Breast epithelium (tissue), 3 donors: ENCODE measurements around the gene P2RX6.

Experiments used
- CTCF ChIP-seq, 3 donors: fragments of 450-650 bp; IDR thresholded peaks; one replicate each; pipeline ENCODE4 v1.5.1; 2016 to 2017; ENCODE audit warnings: antibody characterized with exemption in 3 of 3, mild to moderate bottlenecking in 3 of 3, moderate library complexity in 3 of 3
- POLR2A ChIP-seq: fragments of 450-650 bp; IDR thresholded peaks from one replicate; pipeline ENCODE4 v1.6.1; 2016; ENCODE audit warnings: antibody characterized with exemption, mild to moderate bottlenecking, moderate library complexity
- POLR2AphosphoS5 ChIP-seq, 3 donors: sonication (generic); formaldehyde crosslinking; IDR thresholded peaks; one replicate each; pipeline ENCODE4 v1.6.1; 2017; ENCODE audit warnings: antibody characterized with exemption in 3 of 3

- TF ChIP-seq CTCF (IDR thresholded peaks at IDR 0.05) (no peak), POLR2A (no peak), POLR2AphosphoS5 (IDR thresholded peaks at IDR 0.05) (no peak)
These were observed 31.7 kb upstream of the P2RX6 start for GRCh38 chr22:20983081-20983771.
